HepG2 (cell line): Measurements from ENCODE around the gene GCN1.

Source experiments
- ATF6 ChIP-seq: sonication (generic); formaldehyde crosslinking; conservative IDR thresholded peaks from 2 replicates; pipeline ENCODE4 v1.4.0; 2020; ENCODE audit warnings: missing genetic modification reagents
- EP300 ChIP-seq, 3 experiments: sonication (generic) in 1 of 3; formaldehyde crosslinking in 1 of 3; IDR thresholded peaks; 2 replicates each; pipeline versions ENCODE4 v1.5.1 to v1.6.1; 2011 to 2020; ENCODE audit warnings: low read depth in 2 of 3, low read length in 2 of 3, borderline replicate concordance in 1 of 3, improper control_type of control experiment in 1 of 3, mild to moderate bottlenecking in 1 of 3, missing genetic modification reagents in 1 of 3, moderate library complexity in 1 of 3
- NONO ChIP-seq, 2 experiments: fragments of 450-650 bp in 1 of 2; sonication (generic) in 1 of 2; formaldehyde crosslinking in 1 of 2; IDR thresholded peaks in 1 of 2; conservative IDR thresholded peaks in 1 of 2; 2 replicates each; pipeline versions ENCODE4 v1.6.1 to v1.8.0; 2017 to 2022; ENCODE audit warnings: mild to moderate bottlenecking in 1 of 2, missing genetic modification reagents in 1 of 2, moderate library complexity in 1 of 2
- POLR2A ChIP-seq, 2 experiments: IDR thresholded peaks; 2 replicates each; pipeline ENCODE4 v1.6.1; 2011; ENCODE audit warnings: low read depth in 2 of 2, low read length in 2 of 2, mild to moderate bottlenecking in 1 of 2, moderate library complexity in 1 of 2; ENCODE audit not compliant: insufficient read depth in 1 of 2
- POLR2AphosphoS5 ChIP-seq: IDR thresholded peaks from 2 replicates; pipeline ENCODE4 v1.6.1; 2012; ENCODE audit warnings: low read depth, low read length
- SMC3 ChIP-seq: IDR thresholded peaks from 2 replicates; pipeline ENCODE4 v1.6.1; 2011; ENCODE audit warnings: low read length, improper control_type of control experiment
- STAT6 ChIP-seq: sonication (generic); formaldehyde crosslinking; IDR thresholded peaks from 2 replicates; pipeline ENCODE4 v1.4.0; 2020; ENCODE audit warnings: missing genetic modification reagents, mild to moderate bottlenecking, borderline replicate concordance
- ZBTB44 ChIP-seq: sonication (generic); formaldehyde crosslinking; IDR thresholded peaks from 2 replicates; pipeline ENCODE4 v1.4.0; 2020; ENCODE audit warnings: missing genetic modification reagents
- ZNF572 ChIP-seq: sonication (generic); formaldehyde crosslinking; IDR thresholded peaks from 2 replicates; pipeline ENCODE4 v1.5.1; 2020; ENCODE audit warnings: mild to moderate bottlenecking, missing genetic modification reagents
- ZNF773 ChIP-seq: sonication (generic); formaldehyde crosslinking; IDR thresholded peaks from 2 replicates; pipeline ENCODE4 v1.4.0; 2020; ENCODE audit warnings: missing genetic modification reagents, borderline replicate concordance
- ZNF790 ChIP-seq: sonication (generic); formaldehyde crosslinking; IDR thresholded peaks from 2 replicates; pipeline ENCODE4 v1.8.0; 2022; ENCODE audit warnings: missing genetic modification reagents, mild to moderate bottlenecking, borderline replicate concordance
- TF ChIP-seq, protein P1 (sequence below): IDR thresholded peaks from 2 replicates; pipeline ENCODE4 v1.6.1; 2012; ENCODE audit warnings: inconsistent platforms
- TF ChIP-seq, protein P2 (sequence below): sonication (generic); formaldehyde crosslinking; IDR thresholded peaks from 2 replicates; pipeline ENCODE4 v1.5.0; 2020; ENCODE audit warnings: mild to moderate bottlenecking, missing genetic modification reagents, moderate library complexity

GRCh38 chr12:120168337-120168736 lies 26.2 kb downstream of the GCN1 start:
- no peak for TF ChIP-seq ZNF773 (CRISPR knock-in tag)
- TF ChIP-seq POLR2A (IDR thresholded peaks at IDR 0.05; ENCODE audit: insufficient read depth in 1 of 2, low read depth in 2 of 2, low read length in 2 of 2), result no peak
- no peak for TF ChIP-seq ZBTB44 (CRISPR knock-in tag)
- no peak for TF ChIP-seq STAT6 (CRISPR knock-in tag)
- TF ChIP-seq POLR2AphosphoS5, result no peak
- no peak for TF ChIP-seq ZNF790 (CRISPR knock-in tag)
- no peak for TF ChIP-seq EP300 (IDR thresholded peaks at IDR 0.05; ENCODE audit: low read depth in 2 of 2, low read length in 2 of 2)
- no peak for TF ChIP-seq EP300 (CRISPR knock-in tag; IDR thresholded peaks at IDR 0.05; ENCODE audit: borderline replicate concordance)
- TF ChIP-seq, protein P1, sequence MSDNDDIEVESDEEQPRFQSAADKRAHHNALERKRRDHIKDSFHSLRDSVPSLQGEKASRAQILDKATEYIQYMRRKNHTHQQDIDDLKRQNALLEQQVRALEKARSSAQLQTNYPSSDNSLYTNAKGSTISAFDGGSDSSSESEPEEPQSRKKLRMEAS, result no peak
- TF ChIP-seq, protein P2, sequence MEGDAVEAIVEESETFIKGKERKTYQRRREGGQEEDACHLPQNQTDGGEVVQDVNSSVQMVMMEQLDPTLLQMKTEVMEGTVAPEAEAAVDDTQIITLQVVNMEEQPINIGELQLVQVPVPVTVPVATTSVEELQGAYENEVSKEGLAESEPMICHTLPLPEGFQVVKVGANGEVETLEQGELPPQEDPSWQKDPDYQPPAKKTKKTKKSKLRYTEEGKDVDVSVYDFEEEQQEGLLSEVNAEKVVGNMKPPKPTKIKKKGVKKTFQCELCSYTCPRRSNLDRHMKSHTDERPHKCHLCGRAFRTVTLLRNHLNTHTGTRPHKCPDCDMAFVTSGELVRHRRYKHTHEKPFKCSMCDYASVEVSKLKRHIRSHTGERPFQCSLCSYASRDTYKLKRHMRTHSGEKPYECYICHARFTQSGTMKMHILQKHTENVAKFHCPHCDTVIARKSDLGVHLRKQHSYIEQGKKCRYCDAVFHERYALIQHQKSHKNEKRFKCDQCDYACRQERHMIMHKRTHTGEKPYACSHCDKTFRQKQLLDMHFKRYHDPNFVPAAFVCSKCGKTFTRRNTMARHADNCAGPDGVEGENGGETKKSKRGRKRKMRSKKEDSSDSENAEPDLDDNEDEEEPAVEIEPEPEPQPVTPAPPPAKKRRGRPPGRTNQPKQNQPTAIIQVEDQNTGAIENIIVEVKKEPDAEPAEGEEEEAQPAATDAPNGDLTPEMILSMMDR, result no peak
- TF ChIP-seq ATF6, result no peak
- TF ChIP-seq NONO (IDR thresholded peaks at IDR 0.05), result no peak
- TF ChIP-seq NONO (CRISPR knock-in tag; conservative IDR thresholded peaks at IDR 0.05), result no peak
- TF ChIP-seq ZNF572, result no peak
- TF ChIP-seq SMC3, result no peak
